MM.1S (cell line): ENCODE results near the gene MELTF.

Experiments used
- EZH2 ChIP-seq: fragments of 300-600 bp; sonication (generic); optimal IDR thresholded peaks from 2 replicates; pipeline ENCODE3; 2017; ENCODE audit warnings: low read depth, mild to moderate bottlenecking, antibody characterized with exemption, low read length, mixed read lengths
- EZH2phosphoT487 ChIP-seq: fragments of 300-600 bp; sonication (generic); IDR thresholded peaks from 2 replicates; pipeline ENCODE4 v1.6.1; 2018; ENCODE audit warnings: antibody characterized with exemption, low read length
- TF ChIP-seq, protein P1 (sequence below): fragments of 300-600 bp; sonication (generic); IDR thresholded peaks from 2 replicates; pipeline ENCODE4 v1.5.1; 2016; ENCODE audit warnings: antibody characterized with exemption, low read length, mixed read lengths

DNA sequence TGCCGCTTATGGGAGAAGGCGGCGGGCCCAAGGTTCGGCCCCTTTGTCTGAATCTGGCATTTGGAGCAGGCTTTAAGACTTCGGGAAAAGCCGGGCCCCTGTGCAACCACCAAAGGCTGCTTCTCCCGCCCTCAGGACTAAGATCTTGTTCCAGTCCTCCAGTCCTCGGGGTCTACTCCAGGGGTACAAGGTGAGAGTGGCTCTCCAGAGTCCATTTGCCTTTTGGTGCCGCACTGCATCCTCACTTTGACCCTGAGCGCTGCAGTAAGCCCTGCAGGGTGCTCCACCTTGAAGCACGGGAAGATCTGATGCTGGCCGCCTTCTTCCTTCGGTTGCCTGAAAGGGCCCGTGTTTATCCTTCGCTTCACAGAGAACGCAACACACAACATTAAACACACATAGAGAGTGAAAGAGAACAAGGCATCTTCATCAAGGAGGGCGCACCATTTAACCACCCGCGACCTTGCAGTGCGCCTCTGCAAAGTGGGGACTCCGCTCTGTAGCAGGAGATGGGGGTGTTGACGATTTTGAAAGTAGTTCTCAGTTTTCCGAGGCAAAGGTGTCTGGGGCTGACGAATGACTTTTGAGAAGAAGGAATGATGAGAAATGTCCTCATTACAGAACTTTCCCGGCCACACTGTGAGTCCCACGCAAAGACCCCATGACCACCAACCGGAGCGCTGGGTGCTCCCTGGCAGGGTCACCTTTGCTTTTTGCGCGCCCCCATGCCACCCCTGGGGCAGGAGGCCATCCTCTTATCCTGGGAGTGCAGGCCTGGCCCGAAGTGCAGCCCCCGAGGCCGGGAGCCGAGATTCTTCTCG lies 62.0 kb downstream of the MELTF start:
- TF ChIP-seq, protein P1, sequence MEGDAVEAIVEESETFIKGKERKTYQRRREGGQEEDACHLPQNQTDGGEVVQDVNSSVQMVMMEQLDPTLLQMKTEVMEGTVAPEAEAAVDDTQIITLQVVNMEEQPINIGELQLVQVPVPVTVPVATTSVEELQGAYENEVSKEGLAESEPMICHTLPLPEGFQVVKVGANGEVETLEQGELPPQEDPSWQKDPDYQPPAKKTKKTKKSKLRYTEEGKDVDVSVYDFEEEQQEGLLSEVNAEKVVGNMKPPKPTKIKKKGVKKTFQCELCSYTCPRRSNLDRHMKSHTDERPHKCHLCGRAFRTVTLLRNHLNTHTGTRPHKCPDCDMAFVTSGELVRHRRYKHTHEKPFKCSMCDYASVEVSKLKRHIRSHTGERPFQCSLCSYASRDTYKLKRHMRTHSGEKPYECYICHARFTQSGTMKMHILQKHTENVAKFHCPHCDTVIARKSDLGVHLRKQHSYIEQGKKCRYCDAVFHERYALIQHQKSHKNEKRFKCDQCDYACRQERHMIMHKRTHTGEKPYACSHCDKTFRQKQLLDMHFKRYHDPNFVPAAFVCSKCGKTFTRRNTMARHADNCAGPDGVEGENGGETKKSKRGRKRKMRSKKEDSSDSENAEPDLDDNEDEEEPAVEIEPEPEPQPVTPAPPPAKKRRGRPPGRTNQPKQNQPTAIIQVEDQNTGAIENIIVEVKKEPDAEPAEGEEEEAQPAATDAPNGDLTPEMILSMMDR, result no peak
- TF ChIP-seq EZH2phosphoT487, result no peak
- no peak for TF ChIP-seq EZH2
